Measurements from ENCODE around the gene LYSMD1. TPM values are rescaled to one million over a fixed set of nuclear protein-coding genes. Genes with fewer than 3 reads are reported as not detected.
A peak's percentile ranks its signal among the peaks of the same experiment; 100 is the strongest.

LYSMD1 gene
- total RNA-seq, 1 donor from 2014 or later, result 21.9 TPM

DNA sequence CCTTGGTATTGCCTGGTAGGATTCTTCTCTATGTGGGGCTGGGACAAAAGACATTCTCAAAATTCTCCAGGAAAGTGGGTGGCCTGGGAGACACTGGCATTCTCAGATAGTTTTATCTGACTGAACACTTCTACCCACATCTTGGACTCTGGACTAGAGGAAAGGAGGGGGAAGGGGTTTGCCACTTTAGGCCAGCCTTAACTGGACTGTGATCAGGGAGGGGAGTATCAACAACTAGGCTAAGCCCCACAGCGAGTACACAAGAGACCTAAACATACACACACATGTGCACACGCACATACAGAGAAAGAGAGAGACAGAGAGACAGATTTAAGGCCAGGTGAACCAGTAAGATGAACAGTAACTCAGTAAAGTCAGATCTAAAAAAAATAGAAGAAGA lies 18.0 kb downstream of the LYSMD1 start:
- DNase-seq, result no peak
- peak overlapping the region; percentile 99 for H3K4me3 Mint-ChIP-seq (ENCODE audit: unreplicated experiment)
- no peak overlapping the region for H3K27ac Mint-ChIP-seq (ENCODE audit: unreplicated experiment)
- H3K9me3 Mint-ChIP-seq (ENCODE audit: unreplicated experiment), result peaks cover 9% of the 10 kb centered on the region
- H3K36me3 Mint-ChIP-seq (ENCODE audit: unreplicated experiment), result no peaks in the 10 kb centered on the region
- TF ChIP-seq CTCF (IDR thresholded peaks at IDR 0.05; ENCODE audit: partially characterized antibody, unreplicated experiment), result no peak
- H3K27me3 Mint-ChIP-seq (ENCODE audit: unreplicated experiment), result peaks cover 7% of the 10 kb centered on the region
- peaks cover 29% of the 10 kb centered on the region for H3K4me1 Mint-ChIP-seq (ENCODE audit: low read depth, unreplicated experiment)

DNA sequence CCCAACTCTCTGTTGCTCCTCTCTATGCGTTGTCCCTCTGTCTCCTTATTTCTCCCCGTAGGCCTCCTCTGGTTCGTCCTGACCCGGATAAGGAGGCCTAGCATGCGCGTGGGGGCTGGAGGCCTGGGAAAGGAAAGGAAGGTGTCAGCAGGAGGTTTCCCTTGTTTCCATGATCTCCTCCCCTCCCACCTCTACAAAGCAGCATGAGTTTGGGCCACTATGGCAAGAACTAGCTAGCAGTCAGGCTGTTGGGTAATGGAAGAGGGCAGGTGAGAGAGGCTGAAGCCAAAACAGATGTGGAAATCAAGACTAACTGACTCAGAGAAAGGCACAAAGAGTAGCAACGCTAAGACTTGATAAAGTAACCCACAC lies 18.6 kb downstream of the LYSMD1 start:
- Mint-ChIP-seq H3K9me3 (ENCODE audit: unreplicated experiment) (peaks cover 9% of the 10 kb centered on the region), H3K27ac (ENCODE audit: unreplicated experiment) (peak overlapping the region; percentile 74), H3K4me1 (ENCODE audit: low read depth, unreplicated experiment) (peaks cover 29% of the 10 kb centered on the region), H3K36me3 (ENCODE audit: unreplicated experiment) (no peaks in the 10 kb centered on the region), H3K27me3 (ENCODE audit: unreplicated experiment) (peaks cover 7% of the 10 kb centered on the region), H3K4me3 (ENCODE audit: unreplicated experiment) (peak overlapping the region; percentile 99)
- no peak for TF ChIP-seq CTCF (IDR thresholded peaks at IDR 0.05; ENCODE audit: partially characterized antibody, unreplicated experiment)
- DNase-seq, result no peak

GRCh38 chr1:151146412-151147131 lies 19.1 kb downstream of the LYSMD1 start, which contains the start of gene SEMA6C:
TSS of gene SEMA6C (minus strand) at chr1:151146631. CDS start at chr1:151142621, 4,010 bp downstream.
- peaks cover 6% of the 10 kb centered on the region for H3K9me3 Mint-ChIP-seq (ENCODE audit: unreplicated experiment)
- H3K27me3 Mint-ChIP-seq (ENCODE audit: unreplicated experiment), result peaks cover 7% of the 10 kb centered on the region
- H3K36me3 Mint-ChIP-seq (ENCODE audit: unreplicated experiment), result no peaks in the 10 kb centered on the region
- H3K4me3 Mint-ChIP-seq (ENCODE audit: unreplicated experiment), result peak within 1 kb of the TSS; percentile 99
- peak; percentile 95 for DNase-seq
- no peak for TF ChIP-seq CTCF (IDR thresholded peaks at IDR 0.05; ENCODE audit: partially characterized antibody, unreplicated experiment)
- H3K4me1 Mint-ChIP-seq (ENCODE audit: low read depth, unreplicated experiment), result peaks cover 29% of the 10 kb centered on the region
- peak within 1 kb of the TSS; percentile 91 for H3K27ac Mint-ChIP-seq (ENCODE audit: unreplicated experiment)

GRCh38 chr1:151146072-151146411 lies 19.7 kb downstream of the LYSMD1 start:
- Mint-ChIP-seq H3K9me3 (ENCODE audit: unreplicated experiment) (peaks cover 6% of the 10 kb centered on the region), H3K4me1 (ENCODE audit: low read depth, unreplicated experiment) (peaks cover 29% of the 10 kb centered on the region), H3K27me3 (ENCODE audit: unreplicated experiment) (peaks cover 7% of the 10 kb centered on the region), H3K4me3 (ENCODE audit: unreplicated experiment) (peak overlapping the region; percentile 99), H3K36me3 (ENCODE audit: unreplicated experiment) (no peaks in the 10 kb centered on the region), H3K27ac (ENCODE audit: unreplicated experiment) (peak overlapping the region; percentile 91)
- DNase-seq, result no peak
- TF ChIP-seq CTCF (IDR thresholded peaks at IDR 0.05; ENCODE audit: partially characterized antibody, unreplicated experiment), result no peak

DNA sequence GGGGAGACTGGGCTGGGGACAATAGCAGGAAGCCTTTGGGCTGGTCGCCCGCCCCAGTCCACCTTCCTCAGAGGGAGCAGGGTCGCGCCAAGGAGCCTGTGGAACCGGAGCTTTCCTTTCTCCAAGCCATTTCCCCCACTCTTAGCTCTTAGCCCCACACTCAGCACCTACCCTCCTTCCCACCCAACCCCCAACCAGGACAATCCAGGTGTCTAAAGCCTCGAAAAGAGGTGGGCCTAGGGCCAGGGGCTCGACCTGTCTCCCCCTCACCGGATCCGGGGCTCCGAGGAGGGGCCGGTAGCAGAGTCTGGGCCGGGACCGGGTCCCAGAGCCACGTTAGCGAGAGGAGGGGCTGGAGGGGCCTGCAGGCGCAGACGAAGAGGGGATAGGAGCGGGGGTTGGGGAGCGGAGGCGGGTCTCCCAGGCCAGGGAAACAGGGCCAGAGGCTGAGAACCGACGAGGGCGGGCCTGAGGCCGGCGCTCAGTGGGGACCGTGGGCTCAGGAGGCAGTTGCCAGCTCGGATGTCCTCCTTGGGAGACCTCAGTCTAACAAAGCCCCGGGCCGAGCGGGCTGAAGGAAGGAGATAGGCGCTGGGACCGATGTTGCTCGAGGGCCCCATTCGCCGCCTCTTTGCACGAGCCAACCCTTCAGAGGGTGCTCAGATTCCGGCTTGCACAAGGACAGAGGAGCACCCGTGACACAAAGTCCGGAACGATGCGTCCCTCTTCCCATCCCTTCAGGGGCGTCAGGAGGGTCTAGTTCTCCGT lies 20.2 kb downstream of the LYSMD1 start:
- Mint-ChIP-seq H3K9me3 (ENCODE audit: unreplicated experiment) (peaks cover 6% of the 10 kb centered on the region), H3K27ac (ENCODE audit: unreplicated experiment) (peak overlapping the region; percentile 91), H3K36me3 (ENCODE audit: unreplicated experiment) (no peaks in the 10 kb centered on the region), H3K4me3 (ENCODE audit: unreplicated experiment) (peak overlapping the region; percentile 99), H3K4me1 (ENCODE audit: low read depth, unreplicated experiment) (peaks cover 29% of the 10 kb centered on the region), H3K27me3 (ENCODE audit: unreplicated experiment) (peaks cover 7% of the 10 kb centered on the region)
- peak; percentile 45 for DNase-seq
- TF ChIP-seq CTCF (IDR thresholded peaks at IDR 0.05; ENCODE audit: partially characterized antibody, unreplicated experiment), result no peak

All from glutamatergic neuron (in vitro differentiated cells).